H9 (cell line): ENCODE data around the gene TGFBR1. TPM values are rescaled to one million over a fixed set of nuclear protein-coding genes. Genes with fewer than 3 reads are reported as not detected.

Source experiments
- DNase-seq: peaks from one replicate; pipeline ENCODE4 v3.0.0-alpha.2; 2017
- H2AFZ ChIP-seq: one replicate; pipeline ENCODE4 v1.6.1; 2013; ENCODE audit warnings: mild to moderate bottlenecking, low read length, control low read depth, moderate library complexity
- H2AK5ac ChIP-seq: 2 replicates; pipeline ENCODE4 v1.6.1; 2013; ENCODE audit warnings: low read length, control low read depth, mixed read lengths; ENCODE audit not compliant: insufficient read length
- H2BK120ac ChIP-seq: one replicate; pipeline ENCODE4 v1.6.1; 2013; ENCODE audit warnings: low read depth, mild to moderate bottlenecking, low read length, control low read depth, inconsistent platforms; ENCODE audit not compliant: poor library complexity, severe bottlenecking
- H2BK12ac ChIP-seq: 2 replicates; pipeline ENCODE4 v1.6.1; 2013; ENCODE audit warnings: low read length, control low read depth, mixed read lengths, low read depth; ENCODE audit not compliant: insufficient read length
- H2BK15ac ChIP-seq: 2 replicates; pipeline ENCODE4 v1.6.1; 2013; ENCODE audit warnings: low read depth, low read length, control low read depth
- H2BK20ac ChIP-seq: one replicate; pipeline ENCODE4 v1.6.1; 2013; ENCODE audit warnings: low read depth, mild to moderate bottlenecking, low read length, control low read depth, inconsistent platforms; ENCODE audit not compliant: poor library complexity, severe bottlenecking
- H2BK5ac ChIP-seq: 2 replicates; pipeline ENCODE4 v1.6.1; 2013; ENCODE audit warnings: low read length, control low read depth, mixed read lengths; ENCODE audit not compliant: insufficient read length
- H3K14ac ChIP-seq: 2 replicates; pipeline ENCODE4 v1.6.1; 2013; ENCODE audit warnings: low read length, control low read depth; ENCODE audit not compliant: insufficient read depth
- H3K18ac ChIP-seq: 2 replicates; pipeline ENCODE4 v1.6.1; 2013; ENCODE audit warnings: low read depth, mild to moderate bottlenecking, mixed read lengths, low read length, control low read depth; ENCODE audit not compliant: insufficient read length
- H3K23ac ChIP-seq: 2 replicates; pipeline ENCODE4 v1.6.1; 2013; ENCODE audit warnings: low read length, control low read depth, mixed read lengths, low read depth; ENCODE audit not compliant: insufficient read length
- H3K23me2 ChIP-seq: 2 replicates; pipeline ENCODE4 v1.6.1; 2013; ENCODE audit warnings: low read depth, mild to moderate bottlenecking, mixed read lengths, low read length, control low read depth; ENCODE audit not compliant: insufficient read length, poor library complexity, severe bottlenecking
- H3K27ac ChIP-seq: 2 replicates; pipeline ENCODE4 v1.5.1; 2013; ENCODE audit warnings: low read length, control low read depth, mixed read lengths, low read depth; ENCODE audit not compliant: insufficient read length
- H3K27me3 ChIP-seq: 2 replicates; pipeline ENCODE4 v1.6.1; 2013; ENCODE audit warnings: low read length, control low read depth, inconsistent platforms; ENCODE audit not compliant: insufficient read depth
- H3K4ac ChIP-seq: 2 replicates; pipeline ENCODE4 v1.6.1; 2013; ENCODE audit warnings: low read depth, mild to moderate bottlenecking, control low read depth, inconsistent platforms, low read length, moderate library complexity
- H3K4me1 ChIP-seq: 2 replicates; pipeline ENCODE4 v1.6.1; 2013; ENCODE audit warnings: low read length, control low read depth, inconsistent platforms; ENCODE audit not compliant: insufficient read depth
- H3K4me2 ChIP-seq: 2 replicates; pipeline ENCODE4 v1.6.1; 2013; ENCODE audit warnings: low read length, control low read depth, mixed read lengths; ENCODE audit not compliant: insufficient read length, insufficient read depth
- H3K56ac ChIP-seq: 2 replicates; pipeline ENCODE4 v1.6.1; 2013; ENCODE audit warnings: low read depth, mild to moderate bottlenecking, mixed read lengths, low read length, control low read depth; ENCODE audit not compliant: insufficient read length
- H3K79me1 ChIP-seq: 2 replicates; pipeline ENCODE4 v1.6.1; 2013; ENCODE audit warnings: low read depth, mild to moderate bottlenecking, moderate library complexity, low read length, control low read depth, inconsistent platforms; ENCODE audit not compliant: insufficient read depth, poor library complexity, severe bottlenecking
- H3K79me2 ChIP-seq: 2 replicates; pipeline ENCODE4 v1.6.1; 2013; ENCODE audit warnings: low read length, control low read depth, inconsistent platforms; ENCODE audit not compliant: insufficient read depth
- H3K9ac ChIP-seq: 2 replicates; pipeline ENCODE4 v1.6.1; 2013; ENCODE audit warnings: low read length, control low read depth, mixed read lengths; ENCODE audit not compliant: insufficient read length; ENCODE audit errors: extremely low read depth
- H3K9me3 ChIP-seq: one replicate; pipeline ENCODE4 v1.6.1; 2013; ENCODE audit warnings: low read depth, low read length, inconsistent platforms; ENCODE audit not compliant: control insufficient read depth
- H3T11ph ChIP-seq: one replicate; pipeline ENCODE4 v1.6.1; 2013; ENCODE audit warnings: mild to moderate bottlenecking, low read length, control low read depth, inconsistent platforms
- H4K20me1 ChIP-seq: one replicate; pipeline ENCODE4 v1.6.1; 2013; ENCODE audit not compliant: control insufficient read depth, insufficient read length, insufficient read depth
- H4K5ac ChIP-seq: 2 replicates; pipeline ENCODE4 v1.6.1; 2013; ENCODE audit warnings: low read depth, mild to moderate bottlenecking, mixed read lengths, low read length, control low read depth; ENCODE audit not compliant: insufficient read length
- H4K8ac ChIP-seq: replicated peaks from 2 replicates; pipeline ENCODE4 v1.6.1; 2013; ENCODE audit warnings: low read length, control low read depth, mixed read lengths, low read depth; ENCODE audit not compliant: insufficient read length
- H4K91ac ChIP-seq: 2 replicates; pipeline ENCODE4 v1.6.1; 2013; ENCODE audit warnings: low read depth, mild to moderate bottlenecking, moderate library complexity, mixed read lengths, low read length, control low read depth; ENCODE audit not compliant: insufficient read length
- H3K27ac Mint-ChIP-seq, 3 experiments: 2 replicates in 2 of 3; 3 replicates in 1 of 3; pipeline ENCODE4 v1.8.0; 2020 to 2021; ENCODE audit warnings: mixed read lengths in 3 of 3, mild to moderate bottlenecking in 1 of 3, moderate library complexity in 1 of 3
- H3K27me3 Mint-ChIP-seq: 2 replicates; pipeline ENCODE4 v1.8.0; 2021; ENCODE audit warnings: low read depth, mild to moderate bottlenecking, moderate library complexity, mixed read lengths
- H3K36me3 Mint-ChIP-seq, 3 experiments: 2 replicates in 2 of 3; 3 replicates in 1 of 3; pipeline ENCODE4 v1.8.0; 2020 to 2021; ENCODE audit warnings: low read depth in 3 of 3, mixed read lengths in 3 of 3; ENCODE audit not compliant: insufficient read depth in 1 of 3
- H3K4me1 Mint-ChIP-seq, 2 experiments: 2 replicates each; pipeline ENCODE4 v1.8.0; 2020; ENCODE audit warnings: mixed read lengths in 2 of 2
- H3K4me3 Mint-ChIP-seq, 2 experiments: 2 replicates in 1 of 2; 3 replicates in 1 of 2; pipeline ENCODE4 v1.8.0; 2020 to 2021; ENCODE audit warnings: mild to moderate bottlenecking in 2 of 2, mixed read lengths in 2 of 2, moderate library complexity in 1 of 2
- H3K9me3 Mint-ChIP-seq, 2 experiments: 2 replicates in 1 of 2; 3 replicates in 1 of 2; pipeline ENCODE4 v1.8.0; 2020; ENCODE audit warnings: mild to moderate bottlenecking in 2 of 2, mixed read lengths in 2 of 2, moderate library complexity in 1 of 2
- WGBS: extraction: QIAGEN DNeasy Blood & Tissue Kit; methylation state at CpG from one replicate; pipeline ENCODE4 v1.1.7; 2013; ENCODE audit warnings: missing lambda C conversion rate, low lambda C conversion rate, mixed read lengths; ENCODE audit not compliant: insufficient read length; ENCODE audit errors: extremely low coverage; 5-methylcytosine and 5-hydroxymethylcytosine counted together
- total RNA-seq: library from RNA; stranded (reverse); gene quantifications from 2 replicates; pipeline ENCODE4 v1.2.1, GENCODE V29; 2021
- TF ChIP-seq, protein P1 (sequence below): fragments of 200-600 bp; sonication (generic); conservative IDR thresholded peaks from 3 replicates; pipeline ENCODE4 v1.8.0; 2021; ENCODE audit warnings: antibody characterized with exemption, mild to moderate bottlenecking

TGFBR1 gene
- total RNA-seq, 1 experiment from 2014 or later: 59.3 TPM

DNA sequence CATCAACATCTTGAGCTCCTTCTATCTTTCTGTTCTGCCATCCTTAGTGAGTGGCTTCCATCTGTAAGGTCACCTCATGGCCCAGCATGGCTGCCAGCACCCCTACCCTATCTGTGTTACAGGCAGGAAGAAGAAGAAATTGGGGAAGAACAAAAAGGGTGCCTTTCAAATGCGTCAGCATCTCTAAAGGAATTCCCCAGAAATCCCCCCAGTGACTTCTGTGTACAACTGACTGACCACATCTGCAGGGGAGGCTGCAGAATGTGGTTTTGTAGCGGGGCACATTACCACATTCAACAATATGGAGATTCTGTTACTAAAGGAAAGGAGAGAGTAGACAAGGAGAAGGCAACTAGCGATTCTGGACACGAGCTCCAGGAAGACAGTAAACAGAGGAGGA is 76.7 kb downstream of the TGFBR1 start:
- Mint-ChIP-seq H3K27me3 (peaks cover 3% of the 10 kb centered on the region), H3K36me3 (no peaks in the 10 kb centered on the region), H3K4me3 (no peak overlapping the region), H3K9me3 (no peaks in the 10 kb centered on the region; a peak in 1 of 5 replicates), H3K27ac (peak overlapping the region in 1 of 3 experiments; percentile 77; a peak in 1 of 7 replicates), H3K4me1 (peaks cover 23 to 28% of the 10 kb centered on the region in 2 experiments)
- Histone ChIP-seq H2BK5ac (no peak overlapping the region), H3K79me2 (no peaks in the 10 kb centered on the region), H2BK15ac (no peak overlapping the region), H3K56ac (no peak overlapping the region), H3K9me3 (no peaks in the 10 kb centered on the region), H3K9ac (no peak overlapping the region), H3K4ac (no peak overlapping the region), H3K27ac (no peak overlapping the region), H3T11ph (no peak overlapping the region), H4K20me1 (no peaks in the 10 kb centered on the region), H2BK120ac (no peak overlapping the region), H3K23ac (no peak overlapping the region), H3K27me3 (no peaks in the 10 kb centered on the region), H2AK5ac (no peak overlapping the region), H3K18ac (no peak overlapping the region), H2AFZ (no peak overlapping the region), H4K91ac (no peak overlapping the region), H3K79me1 (no peaks in the 10 kb centered on the region), H3K4me1 (no peaks in the 10 kb centered on the region; the same call in none of the 2 replicates), H4K5ac (no peak overlapping the region), H2BK12ac (no peak overlapping the region), H2BK20ac (no peak overlapping the region), H3K23me2 (no peaks in the 10 kb centered on the region), H3K4me2 (no peak overlapping the region), H4K8ac (no peak overlapping the region), H3K14ac (no peak overlapping the region)
- no CpG with 5 or more reads among the region's 4 CpGs for WGBS
- DNase-seq: no peak
- TF ChIP-seq, protein P1, sequence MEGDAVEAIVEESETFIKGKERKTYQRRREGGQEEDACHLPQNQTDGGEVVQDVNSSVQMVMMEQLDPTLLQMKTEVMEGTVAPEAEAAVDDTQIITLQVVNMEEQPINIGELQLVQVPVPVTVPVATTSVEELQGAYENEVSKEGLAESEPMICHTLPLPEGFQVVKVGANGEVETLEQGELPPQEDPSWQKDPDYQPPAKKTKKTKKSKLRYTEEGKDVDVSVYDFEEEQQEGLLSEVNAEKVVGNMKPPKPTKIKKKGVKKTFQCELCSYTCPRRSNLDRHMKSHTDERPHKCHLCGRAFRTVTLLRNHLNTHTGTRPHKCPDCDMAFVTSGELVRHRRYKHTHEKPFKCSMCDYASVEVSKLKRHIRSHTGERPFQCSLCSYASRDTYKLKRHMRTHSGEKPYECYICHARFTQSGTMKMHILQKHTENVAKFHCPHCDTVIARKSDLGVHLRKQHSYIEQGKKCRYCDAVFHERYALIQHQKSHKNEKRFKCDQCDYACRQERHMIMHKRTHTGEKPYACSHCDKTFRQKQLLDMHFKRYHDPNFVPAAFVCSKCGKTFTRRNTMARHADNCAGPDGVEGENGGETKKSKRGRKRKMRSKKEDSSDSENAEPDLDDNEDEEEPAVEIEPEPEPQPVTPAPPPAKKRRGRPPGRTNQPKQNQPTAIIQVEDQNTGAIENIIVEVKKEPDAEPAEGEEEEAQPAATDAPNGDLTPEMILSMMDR: no peak
